Breast epithelium (tissue), 3 donors: Measurements from ENCODE around the gene MAP3K1.

Experiments
- POLR2A ChIP-seq: fragments of 450-650 bp; IDR thresholded peaks from one replicate; pipeline ENCODE4 v1.6.1; 2016; ENCODE audit warnings: antibody characterized with exemption, mild to moderate bottlenecking, moderate library complexity
- POLR2AphosphoS5 ChIP-seq, 3 donors: sonication (generic); formaldehyde crosslinking; IDR thresholded peaks; one replicate each; pipeline ENCODE4 v1.6.1; 2017; ENCODE audit warnings: antibody characterized with exemption in 3 of 3

DNA sequence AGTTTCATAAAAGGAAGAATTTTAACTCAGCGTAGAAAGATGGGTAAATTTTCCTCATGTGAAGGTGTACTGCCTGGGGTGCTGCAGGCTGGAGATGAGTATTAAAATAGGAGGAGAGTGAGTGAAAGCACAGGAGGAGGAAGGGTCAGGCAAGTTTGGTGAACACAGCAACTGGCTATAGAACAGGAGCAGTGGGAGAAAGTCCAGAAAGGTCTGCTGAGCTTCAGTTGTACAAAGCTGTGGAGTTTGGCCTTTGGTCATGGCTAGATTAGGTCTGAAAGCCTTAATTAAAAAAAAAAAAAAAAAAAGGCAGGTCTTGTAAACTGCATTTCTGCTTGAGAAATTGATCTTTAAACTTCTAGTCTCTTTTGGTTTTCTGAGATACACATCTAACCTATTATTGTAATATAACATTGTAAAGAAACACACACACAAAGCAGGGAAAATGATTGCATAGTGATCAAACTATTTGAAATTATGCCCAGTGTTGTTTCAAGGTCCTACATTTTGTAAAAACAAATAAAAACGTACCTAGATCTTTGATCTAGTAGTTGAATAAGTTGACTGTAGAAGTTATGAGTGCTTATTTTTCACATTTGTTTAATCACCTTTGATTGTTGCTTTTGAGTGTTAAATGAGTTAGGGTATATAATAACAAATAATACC is 43.6 kb downstream of the MAP3K1 start:
- TF ChIP-seq POLR2AphosphoS5 (IDR thresholded peaks at IDR 0.05) (no peak), POLR2A (no peak)
